Measurements from ENCODE around the gene SAMD10. TPM values are rescaled to one million over a fixed set of nuclear protein-coding genes. Genes with fewer than 3 reads are reported as not detected.
A peak's percentile ranks its signal among the peaks of the same experiment; 100 is the strongest.
"Not testable (repeated sequence)": the region's sequence is repeated elsewhere in the genome, so short reads cannot be mapped to it uniquely, and the experiment has no call there.

The SAMD10 gene
- polyA plus RNA-seq, 6 donors from 2014 or later: 2.0 to 7.1 (median 5.8) TPM

DNA sequence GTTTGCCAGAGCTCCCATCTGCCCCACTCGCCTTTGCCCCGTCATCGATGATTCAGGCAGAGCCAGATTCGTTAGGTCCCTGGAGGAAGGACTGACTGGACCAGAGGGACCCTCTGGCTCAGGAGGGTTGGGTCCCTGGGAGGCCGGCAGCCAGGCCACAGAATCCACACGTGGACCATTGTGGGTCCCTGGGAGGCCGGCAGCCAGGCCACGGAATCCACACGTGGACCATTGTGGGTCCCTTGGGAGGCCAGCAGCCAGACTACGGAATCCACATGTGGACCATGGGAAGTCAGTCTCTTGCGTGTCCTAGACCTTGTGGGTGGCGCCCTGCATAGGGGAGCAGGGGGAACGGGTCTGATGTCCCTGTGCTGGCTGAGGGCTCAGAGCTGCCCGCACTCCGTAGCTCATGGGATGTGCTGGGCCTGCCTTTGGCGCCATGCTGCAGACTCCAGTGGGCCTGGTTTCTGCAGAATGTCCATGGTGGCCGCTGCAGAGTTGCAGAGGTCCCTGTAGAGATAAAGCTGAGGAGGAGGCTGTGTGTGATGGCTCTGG is 46.8 kb downstream of the SAMD10 start:
- H3K27ac Mint-ChIP-seq: no peak overlapping the region
- DNase-seq (no peak), ATAC-seq (ENCODE audit: low read depth in 2 of 2) (no peak)
- H3K27me3 Mint-ChIP-seq: no peaks in the 10 kb centered on the region
- H3K36me3 Mint-ChIP-seq: peaks cover 10 to 22% of the 10 kb centered on the region in 2 donors
- no peak overlapping the region for H3K4me3 Mint-ChIP-seq
- peaks cover 4 to 7% (median 7%) of the 10 kb centered on the region in 3 donors for H3K4me1 Mint-ChIP-seq
- H3K9me3 Mint-ChIP-seq: no peaks in the 10 kb centered on the region

DNA sequence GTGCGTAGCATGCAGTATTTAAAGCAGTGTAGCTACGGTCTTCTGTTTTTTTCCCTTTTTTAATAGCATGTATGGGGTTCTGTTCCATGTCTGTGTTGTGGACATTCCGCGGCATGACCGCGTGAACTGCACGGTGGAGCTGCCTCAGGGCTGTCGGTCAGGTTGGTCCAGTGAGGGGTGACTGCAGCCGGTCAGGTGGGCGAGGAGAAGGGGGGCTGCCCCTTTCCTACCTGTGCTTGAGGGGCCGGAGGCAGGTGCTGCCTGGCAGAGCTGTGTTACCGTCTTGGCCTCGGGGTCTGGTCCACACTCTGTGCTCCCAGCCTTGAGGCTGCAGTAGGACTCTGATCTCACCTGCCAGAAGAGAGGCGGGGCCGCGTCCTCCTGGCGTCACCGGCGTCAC is 47.7 kb downstream of the SAMD10 start:
- Mint-ChIP-seq H3K27ac (no peak overlapping the region), H3K4me1 (peaks cover 4 to 7% (median 7%) of the 10 kb centered on the region in 3 donors), H3K9me3 (no peaks in the 10 kb centered on the region), H3K27me3 (no peaks in the 10 kb centered on the region), H3K36me3 (peaks cover 10 to 22% of the 10 kb centered on the region in 2 donors), H3K4me3 (no peak overlapping the region)
- DNase-seq (no peak), ATAC-seq (ENCODE audit: low read depth in 2 of 2) (no peak)

DNA sequence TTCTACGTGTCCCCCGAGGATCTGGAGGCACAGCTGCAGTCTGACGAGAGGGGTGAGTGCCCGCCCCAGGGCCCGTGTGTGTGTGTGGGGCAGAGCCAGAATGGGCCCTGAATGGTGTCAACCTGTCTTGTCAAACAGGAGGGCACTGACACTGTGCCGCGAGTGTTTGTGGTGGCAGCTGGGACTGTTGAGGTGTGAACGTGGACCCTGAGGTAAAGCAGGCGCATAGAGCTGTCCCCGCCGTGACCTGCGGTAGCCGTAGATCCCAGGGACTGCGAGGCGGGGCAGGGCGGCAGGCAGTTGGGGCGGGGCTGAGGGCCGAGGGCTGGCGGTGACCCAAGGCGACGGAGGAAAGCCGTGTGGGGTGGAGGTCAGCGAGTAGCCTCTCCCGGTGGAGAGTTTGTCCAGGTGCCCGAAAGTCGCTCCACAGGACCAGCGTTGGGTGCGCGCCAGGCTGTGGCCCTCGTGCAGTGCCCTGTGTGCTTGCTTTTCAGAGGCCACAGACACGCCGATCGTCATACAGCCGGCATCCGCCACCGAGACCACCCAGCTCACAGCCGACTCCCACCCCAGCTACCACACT is 48.4 kb downstream of the SAMD10 start:
- Mint-ChIP-seq H3K4me1 (peaks cover 4 to 10% (median 7%) of the 10 kb centered on the region in 3 donors), H3K36me3 (peaks cover 7 to 22% of the 10 kb centered on the region in 2 donors), H3K27ac (no peak overlapping the region), H3K4me3 (peak overlapping the region in 1 of 8 donors; percentile 56), H3K9me3 (no peaks in the 10 kb centered on the region), H3K27me3 (no peaks in the 10 kb centered on the region)
- ATAC-seq (ENCODE audit: low read depth in 2 of 2) (no peak), DNase-seq (no peak)

DNA sequence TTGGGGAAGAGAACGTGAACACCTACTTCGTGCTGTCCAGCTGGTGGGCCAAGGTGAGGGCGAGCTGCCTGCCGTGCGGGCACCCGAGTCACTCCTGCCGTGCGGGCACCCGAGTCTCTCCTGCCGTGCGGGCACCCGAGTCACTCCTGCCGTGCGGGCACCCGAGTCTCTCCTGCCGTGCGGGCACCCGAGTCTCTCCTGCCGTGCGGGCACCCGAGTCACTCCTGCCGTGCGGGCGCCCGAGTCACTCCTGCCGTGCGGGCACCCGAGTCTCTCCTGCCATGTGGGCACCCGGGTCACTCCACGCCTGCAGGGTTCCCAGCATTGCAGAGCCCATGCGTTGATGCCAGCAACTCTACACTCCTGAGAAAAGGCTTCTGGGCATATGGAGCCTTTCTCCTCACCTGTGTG is 50.0 kb downstream of the SAMD10 start:
- DNase-seq; H3K27ac Mint-ChIP-seq; H3K9me3 Mint-ChIP-seq; ATAC-seq (ENCODE audit: low read depth in 2 of 2); H3K27me3 Mint-ChIP-seq: not testable (repeated sequence)
- Mint-ChIP-seq H3K4me1 (peaks cover 4 to 14% (median 14%) of the 10 kb centered on the region in 3 donors), H3K4me3 (peak overlapping the region in 1 of 8 donors; percentile 12), H3K36me3 (peaks cover 0 to 22% of the 10 kb centered on the region in 2 donors)

DNA sequence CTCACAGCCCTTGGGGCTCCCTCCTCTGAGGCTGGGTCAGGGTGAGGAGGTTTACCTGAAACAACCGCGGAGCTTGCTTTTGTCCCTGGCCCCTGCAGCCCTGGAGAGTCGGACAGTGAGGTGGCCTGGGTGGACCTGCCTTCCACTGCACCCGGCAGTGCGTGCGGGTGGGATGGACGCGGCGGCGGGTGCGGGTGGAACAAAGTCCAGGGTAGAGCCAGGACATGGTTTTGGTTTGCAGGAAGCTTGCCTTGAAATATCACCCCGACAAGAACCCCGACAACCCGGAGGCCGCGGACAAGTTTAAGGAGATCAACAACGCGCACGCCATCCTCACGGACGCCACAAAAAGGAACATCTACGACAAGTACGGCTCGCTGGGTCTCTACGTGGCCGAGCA is 50.4 kb downstream of the SAMD10 start:
- no peak overlapping the region for H3K27ac Mint-ChIP-seq
- no peak overlapping the region for H3K4me3 Mint-ChIP-seq
- ATAC-seq (ENCODE audit: low read depth in 2 of 2) (no peak), DNase-seq (no peak)
- H3K27me3 Mint-ChIP-seq: no peaks in the 10 kb centered on the region
- peaks cover 0 to 22% of the 10 kb centered on the region in 2 donors for H3K36me3 Mint-ChIP-seq
- H3K4me1 Mint-ChIP-seq: peaks cover 4 to 14% (median 14%) of the 10 kb centered on the region in 3 donors
- H3K9me3 Mint-ChIP-seq: no peaks in the 10 kb centered on the region

DNA sequence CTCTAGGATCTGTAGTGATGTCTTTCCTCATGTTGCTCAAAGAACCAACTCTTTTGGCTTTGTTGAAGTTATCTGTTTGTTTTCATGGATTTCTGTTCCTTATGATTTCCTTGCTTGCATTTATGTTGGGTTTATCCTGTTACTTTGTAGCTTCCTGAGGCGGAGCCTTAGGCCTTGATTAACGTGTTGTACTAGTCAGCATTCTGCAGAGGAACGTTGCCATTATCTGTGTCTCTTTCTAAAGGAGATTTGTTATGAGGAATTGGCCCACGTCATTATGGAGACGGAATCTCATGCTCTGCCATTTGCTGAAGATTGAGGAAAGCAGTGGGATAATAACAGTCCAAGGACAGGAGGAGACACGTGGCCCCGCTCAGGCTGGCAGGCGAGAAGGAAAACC is 53.1 kb downstream of the SAMD10 start:
- H3K27ac Mint-ChIP-seq: no peak overlapping the region
- H3K9me3 Mint-ChIP-seq: no peaks in the 10 kb centered on the region
- DNase-seq (no peak), ATAC-seq (ENCODE audit: low read depth in 2 of 2) (no peak)
- no peak overlapping the region for H3K4me3 Mint-ChIP-seq
- no peaks in the 10 kb centered on the region for H3K27me3 Mint-ChIP-seq
- H3K36me3 Mint-ChIP-seq: peaks cover 0 to 15% of the 10 kb centered on the region in 2 donors
- H3K4me1 Mint-ChIP-seq: peaks cover 8 to 14% (median 14%) of the 10 kb centered on the region in 3 donors

DNA sequence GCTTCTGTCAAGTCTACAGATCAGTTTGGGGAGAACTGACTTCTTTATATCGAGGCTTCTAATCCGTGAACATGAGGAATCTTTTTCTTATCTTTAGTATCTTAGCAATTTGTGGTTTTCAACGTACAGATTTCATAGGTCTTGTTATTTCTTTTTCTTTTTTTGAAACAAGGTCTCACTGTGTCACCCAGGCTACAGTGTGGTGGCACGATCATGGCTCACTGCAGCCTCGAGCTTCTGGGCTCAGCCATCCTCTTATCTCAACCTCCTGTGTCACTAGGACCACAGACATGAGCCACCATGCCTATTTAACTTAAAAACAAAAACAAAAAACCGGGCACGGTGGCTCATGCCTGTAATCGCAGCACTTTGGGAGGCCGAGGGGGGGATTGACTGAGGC is 55.2 kb downstream of the SAMD10 start:
- peaks cover 0 to 6% of the 10 kb centered on the region in 2 donors for H3K36me3 Mint-ChIP-seq
- no peak for DNase-seq
- peak overlapping the region in 1 of 6 donors; percentile 26 for H3K27ac Mint-ChIP-seq
- no peak for ATAC-seq (ENCODE audit: low read depth in 2 of 2)
- peaks cover 8 to 14% (median 8%) of the 10 kb centered on the region in 3 donors for H3K4me1 Mint-ChIP-seq
- no peaks in the 10 kb centered on the region for H3K27me3 Mint-ChIP-seq
- H3K9me3 Mint-ChIP-seq: no peaks in the 10 kb centered on the region
- no peak overlapping the region for H3K4me3 Mint-ChIP-seq

Other genes with a start within 250 kb of the SAMD10 start
- gene LIME1, start 243.0 kb downstream of the SAMD10 start, polyA plus RNA-seq (ENCODE audit: low read depth in 6 of 6): 10 to 100 TPM in 1 of 6 donors, 1 to 10 TPM in 5; 4.9 to 19.0 (median 8.8) TPM
- 1 to 10 TPM in 3 of 6 donors, under 1 TPM in 2, not detected in 1; 0.36 to 1.4 (median 1.3) TPM for gene SLC2A4RG, start 239.9 kb downstream of the SAMD10 start, polyA plus RNA-seq (ENCODE audit: low read depth in 6 of 6)
- under 1 TPM in 1 of 6 donors, not detected in 5; 0.15 TPM for gene ZBTB46, start 148.4 kb downstream of the SAMD10 start, polyA plus RNA-seq (ENCODE audit: low read depth in 6 of 6)
- gene ABHD16B, start 118.1 kb downstream of the SAMD10 start, polyA plus RNA-seq (ENCODE audit: low read depth in 6 of 6): 1 to 10 TPM in 1 of 6 donors, not detected in 5; 1.1 TPM
- 100 to 1,000 TPM in 1 of 6 donors, 10 to 100 TPM in 5; 61.1 to 105 (median 79.9) TPM for gene TPD52L2, start 114.4 kb downstream of the SAMD10 start, polyA plus RNA-seq (ENCODE audit: low read depth in 6 of 6)
- gene DNAJC5, start 84.5 kb downstream of the SAMD10 start, polyA plus RNA-seq (ENCODE audit: low read depth in 6 of 6): 1 to 10 TPM in 5 of 6 donors, under 1 TPM in 1; 0.23 to 4.2 (median 3.3) TPM
- 10 to 100 TPM; 11.3 to 62.0 (median 31.7) TPM for gene UCKL1, start 23.2 kb downstream of the SAMD10 start, polyA plus RNA-seq (ENCODE audit: low read depth in 6 of 6)
- gene ZNF512B, start 9.7 kb downstream of the SAMD10 start, polyA plus RNA-seq (ENCODE audit: low read depth in 6 of 6): under 1 TPM in 5 of 6 donors, not detected in 1; 0.16 to 0.69 (median 0.60) TPM
- gene PRPF6, start 1.5 kb upstream of the SAMD10 start, polyA plus RNA-seq (ENCODE audit: low read depth in 6 of 6): 10 to 100 TPM; 46.4 to 83.8 (median 66.9) TPM
- gene C20orf204, start 56.5 kb upstream of the SAMD10 start, polyA plus RNA-seq (ENCODE audit: low read depth in 6 of 6): under 1 TPM in 1 of 6 donors, not detected in 5; 0.05 TPM
- gene SOX18, start 70.0 kb upstream of the SAMD10 start, polyA plus RNA-seq (ENCODE audit: low read depth in 6 of 6): not detected
- gene TCEA2, start 83.6 kb upstream of the SAMD10 start, polyA plus RNA-seq (ENCODE audit: low read depth in 6 of 6): 10 to 100 TPM; 30.2 to 51.5 (median 41.4) TPM
- gene RGS19, start 99.9 kb upstream of the SAMD10 start, polyA plus RNA-seq (ENCODE audit: low read depth in 6 of 6): 100 to 1,000 TPM; 112 to 170 (median 132) TPM
- gene OPRL1, start 100.4 kb upstream of the SAMD10 start, polyA plus RNA-seq (ENCODE audit: low read depth in 6 of 6): 1 to 10 TPM in 5 of 6 donors, under 1 TPM in 1; 0.91 to 3.4 (median 2.3) TPM
- under 1 TPM in 1 of 6 donors, not detected in 5; 0.47 TPM for gene LKAAEAR1, start 104.8 kb upstream of the SAMD10 start, polyA plus RNA-seq (ENCODE audit: low read depth in 6 of 6)
- not detected for gene NPBWR2, start 127.9 kb upstream of the SAMD10 start, polyA plus RNA-seq (ENCODE audit: low read depth in 6 of 6)
- gene MYT1, start 184.8 kb upstream of the SAMD10 start, polyA plus RNA-seq (ENCODE audit: low read depth in 6 of 6): not detected